Suppressor macrophage (primary cell): Measurements from ENCODE around the gene GLYR1.

Source experiments
- DNase-seq, 4 experiments: peaks; one replicate each; pipeline ENCODE4 v3.0.0-alpha.2; 2020 to 2022

Gene GLYR1

GRCh38 chr16:4879049-4879448 is 32.0 kb upstream of the GLYR1 start:
- DNase-seq, result no peak

GRCh38 chr16:4877380-4877685 is 30.2 kb upstream of the GLYR1 start:
- no peak for DNase-seq

GRCh38 chr16:4876646-4877379 is 29.7 kb upstream of the GLYR1 start:
- no peak for DNase-seq

- DNase-seq, result no peak
Observed at GRCh38 chr16:4874666-4875065, 27.6 kb upstream of the GLYR1 start.

GRCh38 chr16:4873091-4873490 is 26.0 kb upstream of the GLYR1 start:
- no peak for DNase-seq

GRCh38 chr16:4871071-4871470 is 24.0 kb upstream of the GLYR1 start:
- no peak for DNase-seq

GRCh38 chr16:4870138-4870671 is 23.1 kb upstream of the GLYR1 start:
- DNase-seq, result no peak

- DNase-seq, result no peak
Observed at GRCh38 chr16:4869147-4869805, 22.2 kb upstream of the GLYR1 start.

GRCh38 chr16:4868535-4868934 is 21.4 kb upstream of the GLYR1 start:
- no peak for DNase-seq

- no peak for DNase-seq
Observed at GRCh38 chr16:4868026-4868425, 20.9 kb upstream of the GLYR1 start.

- no peak for DNase-seq
Observed at GRCh38 chr16:4866586-4866985, 19.5 kb upstream of the GLYR1 start.

- no peak for DNase-seq
Observed at GRCh38 chr16:4865231-4865860, 18.3 kb upstream of the GLYR1 start.

GRCh38 chr16:4864728-4865127 is 17.6 kb upstream of the GLYR1 start:
- DNase-seq, result no peak

GRCh38 chr16:4862639-4863038 is 15.6 kb upstream of the GLYR1 start:
- DNase-seq, result peak in 1 of 4 experiments; percentile 11

- no peak for DNase-seq
Observed at GRCh38 chr16:4860727-4861342, 13.7 kb upstream of the GLYR1 start.

- DNase-seq, result no peak
Observed at GRCh38 chr16:4859900-4860255, 12.8 kb upstream of the GLYR1 start.

- no peak for DNase-seq
Observed at GRCh38 chr16:4859190-4859899, 12.3 kb upstream of the GLYR1 start.

GRCh38 chr16:4855804-4856203 is 8.7 kb upstream of the GLYR1 start:
- DNase-seq, result no peak

GRCh38 chr16:4855371-4855770 is 8.3 kb upstream of the GLYR1 start:
- no peak for DNase-seq

- DNase-seq, result peak; percentile 11 to 43 (median 36)
Observed at GRCh38 chr16:4852221-4852872, 5.3 kb upstream of the GLYR1 start.

GRCh38 chr16:4850211-4850610 is 3.1 kb upstream of the GLYR1 start:
- no peak for DNase-seq
